LNCAP (cell line): ENCODE data around the gene TMPRSS5.

Source experiments
- CTCF ChIP-seq: fragments of 450-650 bp; IDR thresholded peaks from 2 replicates; pipeline ENCODE4 v1.5.1; 2017; ENCODE audit warnings: mild to moderate bottlenecking

TMPRSS5 gene

GRCh38 chr11:113683481-113684046, 22.5 kb downstream of the TMPRSS5 start:
- TF ChIP-seq CTCF: no peak

GRCh38 chr11:113681711-113682413, 24.2 kb downstream of the TMPRSS5 start:
- no peak for TF ChIP-seq CTCF

GRCh38 chr11:113681282-113681681, 24.8 kb downstream of the TMPRSS5 start:
- no peak for TF ChIP-seq CTCF

- no peak for TF ChIP-seq CTCF
These were observed 28.4 kb downstream of the TMPRSS5 start for GRCh38 chr11:113677685-113678084.

GRCh38 chr11:113675565-113675964, 30.5 kb downstream of the TMPRSS5 start:
- no peak for TF ChIP-seq CTCF

- no peak for TF ChIP-seq CTCF
These were observed 31.0 kb downstream of the TMPRSS5 start for GRCh38 chr11:113675003-113675561.

- TF ChIP-seq CTCF: no peak
These were observed 31.8 kb downstream of the TMPRSS5 start for GRCh38 chr11:113674397-113674685.
